GM12878 (cell line): Measurements from ENCODE around the gene ULK4.

Experiments used
- EP300 ChIP-seq, 2 experiments: fragments of 150-350 bp in 1 of 2; IDR thresholded peaks; 2 replicates each; pipeline ENCODE4 v1.6.1; 2011 to 2012; ENCODE audit warnings: low read depth in 2 of 2, low read length in 2 of 2, borderline replicate concordance in 1 of 2, improper control_type of control experiment in 1 of 2, inconsistent platforms in 1 of 2; ENCODE audit not compliant: control insufficient read depth in 1 of 2
- HDAC2 ChIP-seq: fragments of 200-600 bp; sonication (generic); IDR thresholded peaks from 2 replicates; pipeline ENCODE4 v1.6.1; 2017
- POLR2A ChIP-seq: IDR thresholded peaks from 2 replicates; pipeline ENCODE4 v1.6.1; 2011; ENCODE audit warnings: low read depth, mild to moderate bottlenecking, low read length
- SP1 ChIP-seq: IDR thresholded peaks from one replicate; pipeline ENCODE4 v1.6.1; 2011; ENCODE audit warnings: low read depth, low read length
- SUZ12 ChIP-seq: fragments of 200-600 bp; sonication (generic); IDR thresholded peaks from one replicate; pipeline ENCODE4 v1.6.1; 2018; ENCODE audit warnings: antibody characterized with exemption, mild to moderate bottlenecking; ENCODE audit not compliant: unreplicated experiment
- TAF1 ChIP-seq: IDR thresholded peaks from 2 replicates; pipeline ENCODE4 v1.6.1; 2011; ENCODE audit warnings: mild to moderate bottlenecking, low read depth, low read length, borderline replicate concordance
- TCF3 ChIP-seq: IDR thresholded peaks from 2 replicates; pipeline ENCODE4 v1.6.1; 2012; ENCODE audit warnings: low read depth, mild to moderate bottlenecking, low read length, borderline replicate concordance; ENCODE audit not compliant: insufficient read depth
- TF ChIP-seq, protein P1 (sequence below): IDR thresholded peaks from 2 replicates; pipeline ENCODE4 v1.6.1; 2012; ENCODE audit warnings: low read length, inconsistent platforms
- TF ChIP-seq, protein P2 (sequence below), 3 experiments: IDR thresholded peaks in 2 of 3; conservative IDR thresholded peaks in 1 of 3; 2 replicates each; pipeline ENCODE4 v1.5.1; 2011; ENCODE audit warnings: low read depth in 3 of 3, low read length in 3 of 3, mild to moderate bottlenecking in 3 of 3, control low read depth in 2 of 3, moderate library complexity in 2 of 3, inconsistent platforms in 1 of 3, mixed read lengths in 1 of 3; ENCODE audit not compliant: control insufficient read depth in 2 of 3, insufficient read depth in 1 of 3; ENCODE audit errors: extremely low read depth in 1 of 3
- TF ChIP-seq, protein P3 (sequence below): fragments of 450-650 bp; IDR thresholded peaks from 2 replicates; pipeline ENCODE4 v1.6.1; 2017; ENCODE audit warnings: mild to moderate bottlenecking
- TF ChIP-seq, protein P4 (sequence below): fragments of 450-650 bp; IDR thresholded peaks from 2 replicates; pipeline ENCODE4 v1.6.1; 2016; ENCODE audit warnings: mild to moderate bottlenecking

DNA sequence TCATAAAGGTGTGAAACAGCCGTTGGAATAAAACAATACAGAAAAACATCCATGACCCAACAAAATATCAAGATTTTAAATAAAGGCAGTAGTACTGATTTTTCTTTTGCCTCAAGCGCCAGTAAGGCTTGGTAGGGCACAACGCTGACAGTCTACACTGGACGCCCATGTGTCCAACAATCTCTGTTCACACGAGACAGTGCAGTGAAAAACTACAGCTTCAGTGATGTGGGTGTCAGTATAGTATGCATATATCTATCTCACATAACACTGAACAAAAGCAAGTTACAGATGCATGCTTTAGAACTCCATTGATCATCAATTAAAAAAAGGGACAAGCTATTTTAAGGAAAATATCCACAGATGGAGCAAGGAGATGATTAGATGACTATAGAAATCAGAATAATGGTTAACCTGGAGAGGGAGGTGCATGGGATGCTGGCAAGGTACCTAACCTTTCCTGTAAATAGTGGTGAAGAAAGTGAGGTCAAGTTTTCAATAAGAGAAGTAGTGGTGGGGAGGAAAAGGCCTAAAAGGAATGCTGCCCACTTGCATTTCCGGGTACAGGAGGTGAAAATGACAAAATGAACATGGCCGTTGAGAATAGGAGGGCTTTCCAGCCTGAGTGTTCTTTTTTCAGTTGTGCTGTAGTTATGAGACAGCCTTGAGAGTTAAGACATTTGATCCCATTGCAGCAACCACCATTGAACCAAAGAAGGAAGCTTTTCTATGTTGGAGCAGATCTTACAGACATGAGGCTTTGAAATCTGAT, 719.9 kb downstream of the ULK4 start:
- TF ChIP-seq POLR2A (peak; percentile 53), SP1 (no peak), TAF1 (no peak), TCF3 (no peak), HDAC2 (no peak), EP300 (IDR thresholded peaks at IDR 0.05; ENCODE audit: borderline replicate concordance in 1 of 2, control insufficient read depth in 1 of 2, low read depth in 2 of 2, low read length in 2 of 2) (no peak), SUZ12 (no peak)
- TF ChIP-seq, protein P1, sequence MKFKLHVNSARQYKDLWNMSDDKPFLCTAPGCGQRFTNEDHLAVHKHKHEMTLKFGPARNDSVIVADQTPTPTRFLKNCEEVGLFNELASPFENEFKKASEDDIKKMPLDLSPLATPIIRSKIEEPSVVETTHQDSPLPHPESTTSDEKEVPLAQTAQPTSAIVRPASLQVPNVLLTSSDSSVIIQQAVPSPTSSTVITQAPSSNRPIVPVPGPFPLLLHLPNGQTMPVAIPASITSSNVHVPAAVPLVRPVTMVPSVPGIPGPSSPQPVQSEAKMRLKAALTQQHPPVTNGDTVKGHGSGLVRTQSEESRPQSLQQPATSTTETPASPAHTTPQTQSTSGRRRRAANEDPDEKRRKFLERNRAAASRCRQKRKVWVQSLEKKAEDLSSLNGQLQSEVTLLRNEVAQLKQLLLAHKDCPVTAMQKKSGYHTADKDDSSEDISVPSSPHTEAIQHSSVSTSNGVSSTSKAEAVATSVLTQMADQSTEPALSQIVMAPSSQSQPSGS: no peak
- TF ChIP-seq, protein P2, sequence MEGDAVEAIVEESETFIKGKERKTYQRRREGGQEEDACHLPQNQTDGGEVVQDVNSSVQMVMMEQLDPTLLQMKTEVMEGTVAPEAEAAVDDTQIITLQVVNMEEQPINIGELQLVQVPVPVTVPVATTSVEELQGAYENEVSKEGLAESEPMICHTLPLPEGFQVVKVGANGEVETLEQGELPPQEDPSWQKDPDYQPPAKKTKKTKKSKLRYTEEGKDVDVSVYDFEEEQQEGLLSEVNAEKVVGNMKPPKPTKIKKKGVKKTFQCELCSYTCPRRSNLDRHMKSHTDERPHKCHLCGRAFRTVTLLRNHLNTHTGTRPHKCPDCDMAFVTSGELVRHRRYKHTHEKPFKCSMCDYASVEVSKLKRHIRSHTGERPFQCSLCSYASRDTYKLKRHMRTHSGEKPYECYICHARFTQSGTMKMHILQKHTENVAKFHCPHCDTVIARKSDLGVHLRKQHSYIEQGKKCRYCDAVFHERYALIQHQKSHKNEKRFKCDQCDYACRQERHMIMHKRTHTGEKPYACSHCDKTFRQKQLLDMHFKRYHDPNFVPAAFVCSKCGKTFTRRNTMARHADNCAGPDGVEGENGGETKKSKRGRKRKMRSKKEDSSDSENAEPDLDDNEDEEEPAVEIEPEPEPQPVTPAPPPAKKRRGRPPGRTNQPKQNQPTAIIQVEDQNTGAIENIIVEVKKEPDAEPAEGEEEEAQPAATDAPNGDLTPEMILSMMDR (IDR thresholded peaks at IDR 0.05 in 2 of 3, conservative IDR thresholded peaks at IDR 0.05 in 1 of 3; ENCODE audit: control insufficient read depth in 2 of 3, extremely low read depth in 1 of 3, insufficient read depth in 1 of 3, low read depth in 3 of 3, low read length in 3 of 3): no peak
- TF ChIP-seq, protein P3, sequence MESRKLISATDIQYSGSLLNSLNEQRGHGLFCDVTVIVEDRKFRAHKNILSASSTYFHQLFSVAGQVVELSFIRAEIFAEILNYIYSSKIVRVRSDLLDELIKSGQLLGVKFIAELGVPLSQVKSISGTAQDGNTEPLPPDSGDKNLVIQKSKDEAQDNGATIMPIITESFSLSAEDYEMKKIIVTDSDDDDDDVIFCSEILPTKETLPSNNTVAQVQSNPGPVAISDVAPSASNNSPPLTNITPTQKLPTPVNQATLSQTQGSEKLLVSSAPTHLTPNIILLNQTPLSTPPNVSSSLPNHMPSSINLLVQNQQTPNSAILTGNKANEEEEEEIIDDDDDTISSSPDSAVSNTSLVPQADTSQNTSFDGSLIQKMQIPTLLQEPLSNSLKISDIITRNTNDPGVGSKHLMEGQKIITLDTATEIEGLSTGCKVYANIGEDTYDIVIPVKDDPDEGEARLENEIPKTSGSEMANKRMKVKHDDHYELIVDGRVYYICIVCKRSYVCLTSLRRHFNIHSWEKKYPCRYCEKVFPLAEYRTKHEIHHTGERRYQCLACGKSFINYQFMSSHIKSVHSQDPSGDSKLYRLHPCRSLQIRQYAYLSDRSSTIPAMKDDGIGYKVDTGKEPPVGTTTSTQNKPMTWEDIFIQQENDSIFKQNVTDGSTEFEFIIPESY: no peak
- TF ChIP-seq, protein P4, sequence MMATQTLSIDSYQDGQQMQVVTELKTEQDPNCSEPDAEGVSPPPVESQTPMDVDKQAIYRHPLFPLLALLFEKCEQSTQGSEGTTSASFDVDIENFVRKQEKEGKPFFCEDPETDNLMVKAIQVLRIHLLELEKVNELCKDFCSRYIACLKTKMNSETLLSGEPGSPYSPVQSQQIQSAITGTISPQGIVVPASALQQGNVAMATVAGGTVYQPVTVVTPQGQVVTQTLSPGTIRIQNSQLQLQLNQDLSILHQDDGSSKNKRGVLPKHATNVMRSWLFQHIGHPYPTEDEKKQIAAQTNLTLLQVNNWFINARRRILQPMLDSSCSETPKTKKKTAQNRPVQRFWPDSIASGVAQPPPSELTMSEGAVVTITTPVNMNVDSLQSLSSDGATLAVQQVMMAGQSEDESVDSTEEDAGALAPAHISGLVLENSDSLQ: no peak
